ENCODE data around the gene UBE3B. TPM values are rescaled to one million over a fixed set of nuclear protein-coding genes. Genes with fewer than 3 reads are reported as not detected.
A peak's percentile ranks its signal among the peaks of the same experiment; 100 is the strongest.
"Not testable (repeated sequence)": the region's sequence is repeated elsewhere in the genome, so short reads cannot be mapped to it uniquely, and the experiment has no call there.

The UBE3B gene
- total and polyA plus RNA-seq, 2 experiments from 2014 or later = 20.1 to 35.5 TPM

DNA sequence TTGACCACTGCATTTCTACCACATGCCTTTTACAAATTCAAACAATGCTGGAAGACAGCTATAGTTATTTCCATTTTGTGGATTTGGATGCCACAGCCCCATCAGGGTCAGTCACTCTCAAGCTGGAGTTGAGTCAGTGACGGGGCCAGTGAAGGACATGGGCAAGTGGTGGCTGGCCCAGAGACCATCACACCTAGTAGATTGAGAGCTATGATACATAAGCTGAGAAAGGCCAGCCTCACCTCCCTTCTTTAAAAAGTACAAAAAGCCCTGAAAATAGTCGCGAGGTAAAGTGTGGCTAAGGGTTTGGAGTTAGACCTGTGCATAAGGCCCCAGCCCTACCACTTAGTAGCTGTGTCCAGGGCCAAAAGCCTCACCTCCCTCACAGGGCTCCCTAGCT is 4.4 kb upstream of the UBE3B start:
- Histone ChIP-seq H3K9me2 (replicated peaks; ENCODE audit: insufficient read depth) (no peaks in the 10 kb centered on the region), H3K4me2 (no peak overlapping the region), H3K36me3 (replicated peaks; ENCODE audit: insufficient read depth, low read depth) (no peaks in the 10 kb centered on the region), H4K20me1 (ENCODE audit: insufficient read depth, poor library complexity, severe bottlenecking) (peaks cover 27% of the 10 kb centered on the region), H3K9me3 (ENCODE audit: low read depth) (no peaks in the 10 kb centered on the region), H3K4me1 (ENCODE audit: insufficient read depth) (peaks cover 4% of the 10 kb centered on the region), H3K27ac (no peak overlapping the region), H2AFZ (no peak overlapping the region), H3K79me2 (peaks cover 93% of the 10 kb centered on the region), H3K4me3 (no peak overlapping the region), H3K27me3 (no peaks in the 10 kb centered on the region)
- TF ChIP-seq, protein P1, sequence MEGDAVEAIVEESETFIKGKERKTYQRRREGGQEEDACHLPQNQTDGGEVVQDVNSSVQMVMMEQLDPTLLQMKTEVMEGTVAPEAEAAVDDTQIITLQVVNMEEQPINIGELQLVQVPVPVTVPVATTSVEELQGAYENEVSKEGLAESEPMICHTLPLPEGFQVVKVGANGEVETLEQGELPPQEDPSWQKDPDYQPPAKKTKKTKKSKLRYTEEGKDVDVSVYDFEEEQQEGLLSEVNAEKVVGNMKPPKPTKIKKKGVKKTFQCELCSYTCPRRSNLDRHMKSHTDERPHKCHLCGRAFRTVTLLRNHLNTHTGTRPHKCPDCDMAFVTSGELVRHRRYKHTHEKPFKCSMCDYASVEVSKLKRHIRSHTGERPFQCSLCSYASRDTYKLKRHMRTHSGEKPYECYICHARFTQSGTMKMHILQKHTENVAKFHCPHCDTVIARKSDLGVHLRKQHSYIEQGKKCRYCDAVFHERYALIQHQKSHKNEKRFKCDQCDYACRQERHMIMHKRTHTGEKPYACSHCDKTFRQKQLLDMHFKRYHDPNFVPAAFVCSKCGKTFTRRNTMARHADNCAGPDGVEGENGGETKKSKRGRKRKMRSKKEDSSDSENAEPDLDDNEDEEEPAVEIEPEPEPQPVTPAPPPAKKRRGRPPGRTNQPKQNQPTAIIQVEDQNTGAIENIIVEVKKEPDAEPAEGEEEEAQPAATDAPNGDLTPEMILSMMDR (IDR thresholded peaks at IDR 0.05; ENCODE audit: poor library complexity) = no peak
- no peak for TF ChIP-seq EZH2 (IDR thresholded peaks at IDR 0.05; ENCODE audit: borderline replicate concordance)
- TF ChIP-seq EZH2phosphoT487 (IDR thresholded peaks at IDR 0.05; ENCODE audit: low read depth, severe bottlenecking, unreplicated experiment) = no peak
- no peak for DNase-seq (ENCODE audit: low spot score)
- WGBS (ENCODE audit: low lambda C conversion rate, missing lambda C conversion rate) = 98% methylated on average over 3 of the region's 3 CpGs

DNA sequence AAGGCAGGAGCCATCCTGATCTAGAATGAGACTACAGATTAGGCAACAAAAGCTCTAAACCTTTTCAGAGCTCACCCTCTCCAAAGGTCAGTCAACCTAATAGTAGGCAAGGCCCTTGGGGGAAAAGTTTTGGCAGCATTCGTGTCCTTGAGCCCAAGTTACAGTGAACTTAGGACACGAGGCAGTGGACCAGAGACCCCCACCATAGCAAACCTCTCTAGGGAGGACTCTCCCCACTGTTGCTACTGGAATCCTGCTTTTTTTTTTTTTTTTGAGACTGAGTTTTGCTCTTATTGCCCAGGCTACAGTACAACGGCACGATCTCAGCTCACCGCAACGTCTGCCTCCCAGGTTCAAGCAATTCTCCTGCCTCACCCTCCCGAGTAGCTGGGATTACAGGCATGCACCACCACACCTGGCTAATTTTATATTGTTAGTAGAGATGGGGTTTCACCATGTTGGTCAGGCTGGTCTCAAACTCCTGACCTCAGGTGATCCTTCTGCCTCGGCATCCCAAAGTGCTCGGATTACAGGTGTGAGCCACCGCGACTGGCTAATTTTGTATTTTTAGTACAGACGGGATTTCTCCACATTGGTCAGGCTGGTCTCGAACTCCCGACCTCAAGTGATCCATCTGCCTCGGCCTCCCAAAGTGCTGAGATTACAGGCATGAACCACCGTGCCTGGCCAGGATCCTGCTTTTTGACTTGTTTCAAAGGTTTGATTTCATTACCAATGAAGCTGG is 3.7 kb upstream of the UBE3B start:
- not testable (repeated sequence) for DNase-seq (ENCODE audit: low spot score); H3K9me2 ChIP-seq (replicated peaks; ENCODE audit: insufficient read depth); H3K36me3 ChIP-seq (replicated peaks; ENCODE audit: insufficient read depth, low read depth); H3K4me1 ChIP-seq (ENCODE audit: insufficient read depth); H3K4me2 ChIP-seq; H3K27ac ChIP-seq; H3K27me3 ChIP-seq; H3K9me3 ChIP-seq (ENCODE audit: low read depth); H3K4me3 ChIP-seq; H2AFZ ChIP-seq
- 97% methylated on average over 16 of the region's 16 CpGs for WGBS (ENCODE audit: low lambda C conversion rate, missing lambda C conversion rate)
- peaks cover 96% of the 10 kb centered on the region for H3K79me2 ChIP-seq
- peaks cover 27% of the 10 kb centered on the region for H4K20me1 ChIP-seq (ENCODE audit: insufficient read depth, poor library complexity, severe bottlenecking)

DNA sequence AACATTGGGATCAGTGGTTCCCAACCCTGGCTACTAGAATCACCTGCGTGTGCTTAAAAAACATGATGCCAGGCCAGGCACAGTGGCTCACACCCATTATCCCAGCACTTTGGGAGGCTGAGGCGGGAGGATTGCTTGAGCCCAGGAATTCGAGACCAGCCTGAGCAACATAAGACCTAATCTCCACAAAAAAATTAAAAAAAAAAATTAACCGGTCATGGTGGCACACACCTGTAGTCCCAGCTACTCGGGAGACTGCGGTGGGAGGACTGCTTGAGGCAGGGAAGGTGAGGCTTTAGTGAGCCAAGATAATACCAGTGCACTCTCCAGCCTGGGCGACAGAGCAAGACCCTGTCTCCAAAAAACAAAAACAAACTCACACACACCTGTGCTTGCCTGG is 2.3 kb upstream of the UBE3B start:
- no peak for DNase-seq (ENCODE audit: low spot score)
- Histone ChIP-seq H3K79me2 (peaks cover 95% of the 10 kb centered on the region), H3K9me3 (ENCODE audit: low read depth) (no peaks in the 10 kb centered on the region), H3K9me2 (replicated peaks; ENCODE audit: insufficient read depth) (no peaks in the 10 kb centered on the region), H3K4me1 (ENCODE audit: insufficient read depth) (peaks cover 4% of the 10 kb centered on the region), H3K4me2 (no peak overlapping the region), H3K27ac (no peak overlapping the region), H4K20me1 (ENCODE audit: insufficient read depth, poor library complexity, severe bottlenecking) (peaks cover 27% of the 10 kb centered on the region), H2AFZ (no peak overlapping the region), H3K4me3 (no peak overlapping the region), H3K27me3 (no peaks in the 10 kb centered on the region), H3K36me3 (replicated peaks; ENCODE audit: insufficient read depth, low read depth) (no peaks in the 10 kb centered on the region)
- TF ChIP-seq EZH2phosphoT487 (IDR thresholded peaks at IDR 0.05; ENCODE audit: low read depth, severe bottlenecking, unreplicated experiment) = no peak
- no peak for TF ChIP-seq EZH2 (IDR thresholded peaks at IDR 0.05; ENCODE audit: borderline replicate concordance)
- TF ChIP-seq, protein P1 (IDR thresholded peaks at IDR 0.05; ENCODE audit: poor library complexity) = no peak
- WGBS (ENCODE audit: low lambda C conversion rate, missing lambda C conversion rate) = 97% methylated on average over 7 of the region's 7 CpGs

DNA sequence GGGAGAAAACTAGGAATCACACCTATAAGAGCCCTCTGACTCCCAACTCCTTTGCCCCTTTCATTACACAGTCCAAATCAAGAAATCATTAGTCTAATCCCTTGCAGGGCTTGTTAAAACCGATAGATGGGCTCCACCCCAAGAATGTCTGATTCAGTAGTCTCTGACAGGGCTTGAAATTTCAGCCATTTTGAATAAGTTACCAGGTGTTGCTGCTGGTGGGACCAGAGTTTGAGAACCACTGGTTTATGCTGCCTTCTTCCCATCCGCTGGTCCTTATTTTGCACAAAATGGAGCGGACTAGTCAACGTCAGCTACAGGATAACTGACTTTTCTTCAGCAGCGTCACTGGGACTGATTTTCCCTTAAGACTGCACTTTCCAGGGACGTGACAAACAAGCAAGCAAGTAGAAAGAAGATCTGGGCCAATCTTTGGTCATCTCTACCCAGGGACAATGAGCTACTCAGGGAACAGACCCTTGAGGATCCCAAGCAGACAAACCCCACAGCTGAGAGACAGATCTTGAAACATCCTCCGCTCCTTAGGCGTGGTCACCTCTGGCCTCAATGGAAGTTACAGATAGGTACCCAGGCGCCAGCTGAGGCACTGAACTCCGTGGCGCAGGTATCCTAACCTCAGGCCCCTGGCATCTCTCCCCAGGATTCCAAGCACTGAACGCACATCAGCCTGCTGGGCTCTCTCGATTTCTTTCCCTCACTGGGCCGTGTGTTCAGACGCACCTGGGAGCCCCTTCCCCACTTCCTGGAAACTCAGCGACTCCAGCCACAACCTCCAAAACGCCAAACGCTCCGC is 1.2 kb upstream of the UBE3B start:
- Histone ChIP-seq H4K20me1 (ENCODE audit: insufficient read depth, poor library complexity, severe bottlenecking) (peaks cover 26% of the 10 kb centered on the region), H3K27me3 (no peaks in the 10 kb centered on the region), H3K4me2 (peak overlapping the region; percentile 91), H3K27ac (peak overlapping the region; percentile 97), H3K36me3 (replicated peaks; ENCODE audit: insufficient read depth, low read depth) (no peaks in the 10 kb centered on the region), H3K4me3 (peak overlapping the region; percentile 79), H3K9me3 (ENCODE audit: low read depth) (no peaks in the 10 kb centered on the region), H3K9me2 (replicated peaks; ENCODE audit: insufficient read depth) (no peaks in the 10 kb centered on the region), H3K79me2 (peaks cover 84% of the 10 kb centered on the region), H2AFZ (peak overlapping the region; percentile 80), H3K4me1 (ENCODE audit: insufficient read depth) (peaks cover 4% of the 10 kb centered on the region)
- TF ChIP-seq EZH2 (IDR thresholded peaks at IDR 0.05; ENCODE audit: borderline replicate concordance) (no peak), EZH2phosphoT487 (IDR thresholded peaks at IDR 0.05; ENCODE audit: low read depth, severe bottlenecking, unreplicated experiment) (no peak)
- TF ChIP-seq, protein P1 (IDR thresholded peaks at IDR 0.05; ENCODE audit: poor library complexity) = no peak
- DNase-seq (ENCODE audit: low spot score) = no peak
- 17% methylated on average over 19 of the region's 19 CpGs for WGBS (ENCODE audit: low lambda C conversion rate, missing lambda C conversion rate)

Measured in hepatocyte (in vitro differentiated cells).